Right renal pelvis (tissue), 4 donors: Measurements from ENCODE around the gene RSPH1. TPM values are rescaled to one million over a fixed set of nuclear protein-coding genes. Genes with fewer than 3 reads are reported as not detected.

Experiments used
- DNase-seq, 4 donors: peaks; one replicate each; pipeline ENCODE4 v3.0.0-alpha.2; 2013; ENCODE audit warnings: low read depth in 4 of 4, low spot score in 3 of 4, missing footprints in 1 of 4
- polyA plus RNA-seq, 4 donors: library from polyadenylated mRNA; unstranded; fragments of 120-200 nt; gene quantifications; one replicate each; pipeline ENCODE4 v1.2.1, GENCODE V29; 2013; ENCODE audit not compliant: insufficient read length in 4 of 4

RSPH1 gene
- polyA plus RNA-seq, 4 donors: 10.7 to 14.1 (median 13.1) TPM

DNA sequence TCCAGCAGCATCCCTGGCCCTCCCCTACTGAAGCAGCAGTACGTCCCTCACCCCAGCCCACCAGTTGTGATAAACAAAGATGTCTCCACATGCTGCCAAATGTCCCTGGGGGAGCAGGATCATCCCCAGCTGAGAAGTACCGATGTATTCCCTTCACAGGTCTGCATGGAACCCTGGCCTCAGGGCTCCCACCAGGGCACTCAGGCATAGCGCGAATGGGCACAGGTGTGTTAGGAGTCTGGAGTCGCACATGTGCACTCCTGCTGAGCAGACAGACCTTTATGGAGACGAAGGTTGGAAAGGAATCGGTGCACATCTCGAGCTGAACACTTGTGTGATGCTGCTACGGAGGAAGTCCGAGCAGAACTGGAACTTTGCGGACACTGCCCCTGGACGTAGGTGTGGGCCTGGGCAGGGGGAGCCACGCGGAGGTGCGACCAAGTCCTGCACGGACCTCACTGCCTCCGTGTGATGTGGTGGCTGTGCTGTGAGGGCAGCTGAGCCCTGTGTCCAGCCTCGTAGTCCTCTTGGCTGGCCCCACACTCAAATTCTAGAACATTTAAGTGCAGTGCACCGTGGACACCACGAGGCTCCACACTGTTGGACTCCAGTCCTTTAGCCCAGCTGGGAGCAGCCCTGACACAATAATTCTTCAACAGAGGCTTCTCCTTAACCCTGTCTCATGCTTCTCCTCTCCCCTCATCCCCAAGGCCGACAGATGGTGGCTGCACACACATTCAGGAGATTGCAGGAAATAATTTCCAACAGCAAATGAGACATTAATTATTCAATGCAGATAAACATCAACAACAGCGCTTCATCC, 43.4 kb downstream of the RSPH1 start:
- DNase-seq: no peak

DNA sequence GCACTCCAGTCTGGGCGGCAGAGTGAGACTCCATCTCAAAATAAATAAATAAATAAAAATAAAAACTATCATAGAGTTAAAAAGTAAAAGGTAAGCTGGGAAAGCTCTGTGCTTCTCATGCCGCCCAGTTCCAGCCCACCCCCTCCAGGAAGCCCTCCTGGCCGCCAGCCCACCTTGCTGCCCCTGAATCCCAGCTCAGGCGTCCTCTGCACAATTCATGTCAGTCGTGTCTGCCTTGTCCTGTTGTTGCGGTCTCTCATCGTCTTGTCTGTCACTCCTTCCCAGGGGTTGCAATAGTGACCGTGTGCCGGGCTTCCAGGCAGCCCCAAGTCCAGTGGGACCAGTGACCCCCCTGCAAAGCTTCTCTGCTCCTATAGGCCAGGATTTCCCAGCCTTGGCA, 44.1 kb downstream of the RSPH1 start:
- no peak for DNase-seq

DNA sequence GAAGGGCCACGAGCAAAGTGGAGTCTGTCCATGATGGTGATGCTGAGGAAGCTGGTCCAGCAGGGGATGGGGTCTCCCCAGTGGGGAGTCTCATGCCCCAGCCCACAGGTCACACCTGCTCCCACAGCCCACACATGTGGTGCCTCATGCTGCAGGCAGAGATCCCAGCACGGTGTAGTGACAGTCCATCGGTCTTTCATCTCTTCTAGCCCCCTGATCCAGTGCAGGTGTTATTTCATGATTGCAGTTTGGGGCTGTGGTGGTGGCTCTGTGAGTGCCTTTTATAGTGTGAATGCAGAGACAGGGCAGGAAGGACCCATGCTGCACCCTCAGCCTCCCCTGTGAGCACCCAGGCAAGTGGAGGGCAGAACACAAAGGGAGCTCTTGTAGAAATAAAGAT, 47.3 kb downstream of the RSPH1 start:
- no peak for DNase-seq

DNA sequence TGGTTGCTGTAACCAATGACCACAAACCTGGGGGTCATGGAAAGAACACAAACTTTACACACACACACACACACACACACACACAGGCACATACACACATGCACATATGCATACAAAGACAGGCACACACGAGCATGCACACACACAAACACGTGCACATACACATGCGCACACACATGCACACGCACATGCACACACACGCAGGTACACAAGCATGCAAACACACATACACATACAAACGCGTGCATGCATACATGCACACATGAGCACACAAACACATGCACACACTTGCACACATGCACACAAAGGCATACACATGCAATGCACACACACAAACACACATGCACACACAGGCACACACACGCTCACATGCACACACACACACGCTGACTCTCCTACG, 48.3 kb downstream of the RSPH1 start:
- no peak for DNase-seq

DNA sequence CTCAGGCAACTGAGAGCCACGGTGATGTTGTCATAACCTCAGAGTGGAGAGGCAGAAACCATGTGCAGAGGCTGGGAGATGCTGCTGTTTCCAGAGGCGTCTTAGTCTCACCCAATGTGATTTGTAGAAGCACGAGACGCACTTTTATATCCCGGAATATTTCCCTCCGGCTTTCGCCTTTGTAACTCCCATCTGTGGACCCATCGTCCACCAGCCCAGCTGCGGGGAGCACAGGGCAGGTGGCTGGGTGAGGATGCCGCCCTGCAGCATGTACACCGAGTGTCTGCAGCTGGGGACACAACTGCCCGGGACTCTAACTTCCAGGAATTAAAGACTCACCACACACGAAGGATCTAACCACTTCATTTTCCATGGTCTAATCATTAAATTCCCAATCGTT, 48.8 kb downstream of the RSPH1 start:
- DNase-seq: no peak

DNA sequence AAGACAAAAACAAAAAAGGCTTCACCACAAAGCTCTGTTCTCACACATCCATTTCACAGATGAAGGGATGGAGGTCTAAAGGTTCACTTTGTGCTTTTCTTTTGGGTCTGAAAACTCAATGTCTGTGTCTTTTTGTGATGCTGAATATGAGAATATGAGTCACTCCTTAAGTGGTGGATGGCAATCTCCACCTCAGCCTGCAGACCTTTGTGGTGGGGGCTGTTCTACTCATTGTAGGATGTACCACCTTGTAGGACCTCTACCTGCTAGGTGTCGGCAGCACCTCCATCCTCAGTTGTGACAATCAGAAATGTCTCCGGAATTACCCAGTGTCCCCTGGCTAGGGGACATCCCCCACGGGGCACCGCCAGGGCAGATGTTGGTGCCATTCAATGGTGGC, 49.5 kb downstream of the RSPH1 start:
- DNase-seq: no peak

DNA sequence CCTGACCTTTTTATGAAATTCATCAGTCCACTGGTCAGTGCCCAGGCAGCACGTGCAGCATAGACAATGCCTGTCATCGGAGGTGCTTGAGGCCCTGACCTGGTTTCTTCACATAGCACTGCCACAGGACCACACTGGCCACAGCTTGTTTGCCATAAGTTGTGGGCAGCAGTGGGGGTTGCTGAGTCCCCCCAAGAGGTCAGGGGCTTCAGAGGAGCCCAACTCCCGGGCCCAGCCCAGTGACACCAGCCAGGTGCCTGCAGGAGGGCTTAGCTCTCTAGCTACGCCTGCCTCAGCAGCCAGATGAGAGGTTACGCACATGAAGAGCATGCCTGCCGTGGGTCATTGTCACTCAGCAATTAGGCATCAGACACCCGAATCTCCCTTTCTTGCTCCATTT, 50.7 kb downstream of the RSPH1 start:
- DNase-seq: no peak

DNA sequence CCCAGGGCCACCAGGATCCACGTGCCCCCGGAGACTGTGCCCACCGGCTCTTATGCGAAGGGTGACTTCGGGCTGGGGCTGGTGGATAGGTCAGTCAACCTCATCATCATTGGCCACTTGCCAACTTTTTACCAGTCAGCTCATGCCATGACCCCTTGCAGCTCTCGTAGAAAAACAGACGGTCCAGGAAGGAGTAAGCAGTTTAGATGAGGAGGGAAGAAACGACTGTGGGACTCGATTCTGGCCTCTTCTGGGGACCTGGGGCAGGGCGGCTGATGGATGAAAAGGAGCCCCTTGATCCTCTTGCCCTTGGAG, 51.3 kb downstream of the RSPH1 start:
- no peak for DNase-seq

DNA sequence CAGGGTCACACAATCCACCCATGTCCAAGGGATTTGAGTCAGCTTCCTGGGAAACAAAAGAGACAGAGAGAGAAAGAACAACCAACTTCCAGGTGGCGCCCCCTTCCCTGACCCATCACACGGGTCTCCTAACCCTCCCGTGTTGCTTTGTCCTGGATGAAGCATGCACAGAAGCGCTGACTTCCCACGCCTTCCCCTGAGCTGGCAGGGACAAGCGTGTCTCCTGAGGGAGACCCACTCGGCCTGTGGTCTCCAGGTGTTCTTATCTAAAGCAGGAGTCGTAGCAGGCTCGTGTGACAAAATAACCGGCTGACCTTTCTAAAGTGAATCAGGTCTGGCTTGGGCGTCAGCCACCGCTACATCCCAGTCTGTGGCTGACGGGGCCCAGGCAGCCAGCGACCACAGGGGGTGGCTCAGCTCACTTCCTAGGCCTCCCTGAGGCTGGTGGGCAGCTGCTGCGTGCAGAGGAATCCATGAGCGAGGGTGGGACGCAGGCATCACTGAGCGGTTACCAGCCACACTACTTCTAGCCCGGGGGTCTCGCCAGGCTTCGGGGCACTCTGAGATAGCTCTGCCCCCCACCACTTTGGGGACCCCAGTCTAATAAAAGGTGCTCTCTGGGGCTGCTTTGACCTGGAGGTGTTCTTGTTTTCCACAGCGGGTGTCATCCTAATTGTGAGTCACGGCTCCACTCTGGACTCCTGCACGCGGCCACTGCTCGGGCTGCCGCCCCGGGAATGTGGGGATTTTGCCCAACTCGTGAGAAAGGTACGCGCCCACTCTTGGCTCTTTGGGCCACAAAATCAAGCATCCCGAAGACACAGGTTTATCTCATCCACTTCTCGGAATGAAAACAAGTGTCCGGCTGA, 51.9 kb downstream of the RSPH1 start:
- no peak for DNase-seq

DNA sequence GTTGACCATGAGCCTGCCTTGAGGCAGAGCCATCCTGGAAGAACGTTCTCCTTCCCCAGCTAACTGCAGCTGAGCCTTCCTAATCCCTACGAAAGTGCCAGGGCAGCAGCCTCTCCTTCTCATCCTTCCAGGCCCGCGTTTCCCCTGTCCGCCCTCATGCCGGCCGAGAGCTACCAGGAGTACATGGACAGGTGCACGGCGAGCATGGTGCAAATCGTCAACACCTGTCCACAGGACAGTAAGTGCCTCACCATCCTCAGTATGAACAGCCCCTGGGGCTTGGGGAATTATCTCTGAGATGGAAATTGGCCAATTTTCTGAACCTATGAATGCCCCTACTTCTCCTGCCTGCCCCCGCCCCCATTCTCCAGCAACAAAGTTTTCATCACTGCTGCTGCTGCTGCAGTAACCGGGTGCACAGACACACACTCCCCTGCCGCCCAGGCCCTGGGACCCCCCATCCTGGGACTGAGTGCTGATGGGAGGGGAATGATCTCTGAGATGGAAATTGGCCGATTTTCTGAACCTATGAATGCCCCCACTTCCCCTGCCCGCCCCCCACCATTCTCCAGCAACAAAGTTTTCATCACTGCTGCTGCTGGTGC, 52.7 kb downstream of the RSPH1 start:
- DNase-seq: no peak

DNA sequence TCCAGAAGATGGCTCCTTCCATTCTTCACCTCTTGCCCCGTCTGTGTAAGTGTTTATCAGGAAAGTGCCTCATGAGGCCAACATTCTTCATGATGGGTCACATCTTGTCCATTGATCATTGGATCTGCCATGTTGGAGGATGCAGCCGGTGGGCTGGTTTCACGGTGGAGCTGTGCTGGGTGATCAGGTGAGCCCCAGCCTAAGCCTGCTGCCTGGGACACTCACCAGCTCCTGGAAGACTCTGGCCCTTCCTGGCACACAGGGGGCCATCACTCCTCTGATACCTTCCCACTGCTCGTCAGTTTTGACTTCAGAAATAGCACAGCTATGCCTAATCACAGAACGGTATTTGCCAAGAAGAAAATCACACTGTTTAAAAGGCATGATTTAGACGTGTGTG, 54.1 kb downstream of the RSPH1 start:
- no peak for DNase-seq

DNA sequence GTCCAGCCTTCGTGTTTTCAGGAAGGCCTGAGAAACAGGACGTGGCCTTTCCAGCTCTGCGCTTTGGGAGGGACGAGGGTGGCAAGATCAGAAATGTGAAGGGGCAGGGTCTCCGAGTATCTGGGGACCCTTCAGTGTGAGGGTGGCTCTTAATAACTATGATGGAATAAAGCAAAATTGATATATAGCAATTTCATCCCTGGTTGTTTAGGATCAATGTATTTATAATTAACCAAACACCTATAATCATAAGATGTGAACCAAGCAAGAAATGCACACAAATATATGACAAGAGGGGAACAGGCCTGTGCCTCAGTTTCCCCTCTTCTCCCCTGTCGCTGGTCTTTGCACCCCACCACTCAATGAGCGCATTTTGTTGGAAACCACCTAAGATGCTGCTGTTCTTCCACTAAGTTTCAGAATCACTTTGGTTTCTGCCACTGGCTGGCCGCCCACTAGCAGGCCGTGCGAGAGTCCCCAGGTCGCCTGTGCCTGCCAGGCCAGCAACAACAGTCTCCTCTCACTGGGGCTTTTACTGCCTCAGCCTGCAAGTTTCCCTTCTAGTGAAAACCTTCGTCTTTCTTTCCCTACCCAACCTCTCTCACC, 55.7 kb downstream of the RSPH1 start:
- DNase-seq: no peak

DNA sequence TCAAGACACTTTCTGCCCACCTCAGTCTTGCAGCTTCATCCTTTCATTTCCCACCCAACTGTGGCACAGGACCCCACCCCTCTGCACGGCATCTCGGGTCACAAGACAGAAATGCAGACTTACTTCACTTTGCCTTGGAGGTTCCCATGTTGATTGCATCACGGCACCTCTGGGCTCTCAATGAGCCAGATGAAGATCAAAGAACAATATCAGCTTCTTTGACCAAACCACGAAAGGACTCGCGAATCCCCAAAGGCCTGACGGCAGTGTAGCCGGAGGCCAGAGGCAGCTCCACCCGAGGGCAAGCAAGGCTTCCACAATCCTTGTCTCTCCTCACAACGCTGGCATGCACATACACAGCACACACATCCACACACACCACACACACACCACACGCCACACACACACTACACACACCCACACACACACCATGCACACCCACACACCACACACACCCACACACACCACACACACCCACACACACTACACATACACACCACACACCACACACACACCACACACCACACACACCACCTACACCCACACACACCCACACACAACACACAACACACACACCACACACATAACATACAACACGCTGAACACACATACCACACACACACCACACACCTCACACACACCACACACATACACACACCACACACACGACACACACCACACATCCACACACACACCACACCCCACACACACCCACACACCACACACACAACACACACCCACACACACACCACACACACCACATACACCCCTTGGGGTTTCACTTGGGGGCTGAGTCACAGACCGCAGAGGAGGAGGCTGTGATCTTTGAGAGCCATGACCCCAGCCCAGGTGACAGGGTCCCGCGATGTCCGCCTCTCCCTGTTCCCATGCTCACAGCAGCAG, 56.5 kb downstream of the RSPH1 start:
- no peak for DNase-seq

DNA sequence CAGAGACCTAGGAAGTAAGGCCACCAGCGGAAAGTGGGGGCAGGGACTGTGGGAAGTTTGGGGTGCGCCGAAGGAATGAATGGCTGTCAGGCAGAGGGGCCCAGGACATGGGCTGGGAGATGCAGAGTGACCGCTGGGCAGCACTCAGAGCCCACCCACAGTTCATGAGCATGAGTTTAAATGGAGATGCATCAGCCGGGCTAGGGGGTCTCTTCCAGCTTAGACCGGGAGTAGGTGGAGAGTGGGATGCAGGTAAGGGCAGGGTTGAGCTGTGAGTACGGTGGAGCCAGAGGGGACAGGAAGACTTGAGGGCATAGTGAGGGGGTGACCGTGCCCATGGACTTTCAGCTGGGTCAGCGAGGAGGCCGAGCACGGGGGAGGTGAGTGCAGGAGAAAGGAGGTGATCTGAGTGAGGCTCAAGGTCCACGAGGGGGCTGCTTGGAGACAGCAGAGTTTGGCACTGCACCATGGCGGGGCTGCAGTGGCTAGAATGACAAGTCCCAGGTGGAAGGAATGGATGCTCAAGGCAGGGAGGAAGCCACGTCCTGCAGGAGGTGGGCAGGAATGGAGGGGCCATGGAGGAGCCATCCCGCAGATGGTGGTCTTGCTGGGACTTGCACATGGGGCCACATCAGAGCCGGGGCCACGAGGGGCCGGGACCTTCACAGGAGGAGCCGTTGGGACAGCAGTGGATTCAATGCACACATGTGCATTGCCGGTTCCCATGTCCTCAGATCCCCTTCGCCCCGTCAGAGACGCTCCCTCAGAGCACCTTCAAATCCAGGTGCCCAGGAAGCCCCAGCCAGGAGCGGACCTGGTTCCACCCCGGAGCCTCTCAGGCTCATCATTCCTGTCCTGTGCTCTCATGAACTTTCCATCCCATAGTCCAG, 57.5 kb downstream of the RSPH1 start:
- no peak for DNase-seq

DNA sequence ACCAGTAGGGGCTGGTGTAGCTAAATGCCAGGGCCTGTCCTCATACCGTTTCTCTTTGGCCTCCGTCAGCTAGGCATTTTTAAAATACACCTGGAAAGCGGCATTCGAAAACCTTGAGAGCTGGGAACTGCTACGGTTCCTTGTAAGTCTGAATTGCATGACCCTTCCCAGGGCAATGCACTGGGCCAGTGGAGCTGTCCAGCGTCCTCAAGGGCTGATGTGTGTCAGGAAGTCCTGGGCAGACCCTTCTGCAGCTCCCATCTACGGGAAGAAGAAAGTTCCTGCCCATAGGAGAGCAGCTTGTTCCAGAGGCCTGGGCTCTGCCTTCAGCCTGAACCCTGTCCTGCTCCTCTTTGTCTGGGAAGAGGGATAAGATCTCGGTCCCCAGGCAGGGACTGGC, 58.2 kb downstream of the RSPH1 start:
- no peak for DNase-seq

DNA sequence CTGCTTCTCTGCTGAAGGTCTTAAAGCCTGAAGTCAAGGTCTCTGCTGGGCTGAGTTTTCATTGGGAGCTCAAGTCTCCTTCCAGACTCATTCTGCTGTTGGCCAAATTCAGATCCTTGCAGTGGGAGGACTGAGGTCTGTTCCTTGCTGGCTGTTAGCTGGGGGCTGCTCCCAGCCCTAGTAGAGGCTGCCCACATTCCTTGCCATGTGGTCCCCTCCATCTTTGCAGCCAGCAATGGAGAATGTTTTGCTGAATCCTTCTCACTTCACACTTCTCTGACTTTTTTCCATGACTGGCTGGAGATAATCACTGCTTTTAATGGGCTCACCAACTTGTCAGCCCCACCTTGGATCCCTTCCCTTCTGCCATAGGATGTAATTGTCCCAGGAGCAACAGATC, 59.1 kb downstream of the RSPH1 start:
- DNase-seq: no peak

DNA sequence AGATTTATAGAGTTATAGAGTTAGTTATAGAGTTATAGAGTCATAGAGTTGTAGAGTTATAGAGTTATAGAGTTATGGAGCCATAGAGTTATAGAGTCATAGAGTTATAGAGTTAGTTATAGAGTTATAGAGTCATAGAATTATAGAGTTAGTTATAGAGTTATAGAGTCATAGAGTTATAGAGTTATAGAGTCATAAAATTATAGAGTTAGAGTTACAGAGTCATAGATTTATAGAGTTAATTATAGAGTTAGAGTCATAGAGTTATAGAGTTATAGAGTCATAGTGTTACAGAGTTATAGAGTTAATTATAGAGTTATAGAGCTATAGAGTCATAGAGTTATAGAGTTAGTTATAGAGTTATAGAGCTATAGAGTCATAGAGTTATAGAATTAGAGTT, 60.2 kb downstream of the RSPH1 start:
- DNase-seq: no peak

DNA sequence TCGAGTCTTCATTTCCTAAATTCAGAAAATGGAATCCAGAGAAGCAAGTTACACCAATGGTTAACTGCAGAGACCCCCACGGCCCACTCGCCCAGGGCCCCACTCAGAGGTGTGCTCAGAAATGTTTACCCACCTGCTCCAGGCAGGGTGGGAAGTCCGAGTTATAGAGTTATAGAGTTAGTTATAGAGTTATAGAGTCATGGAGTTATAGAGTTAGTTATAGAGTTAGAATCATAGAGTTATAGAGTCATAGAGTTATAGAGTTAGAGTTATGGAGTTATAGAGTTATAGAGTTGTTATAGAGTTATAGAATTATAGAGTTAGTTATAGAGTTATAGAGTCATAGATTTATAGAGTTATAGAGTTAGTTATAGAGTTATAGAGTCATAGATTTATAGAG, 60.6 kb downstream of the RSPH1 start:
- DNase-seq: no peak

DNA sequence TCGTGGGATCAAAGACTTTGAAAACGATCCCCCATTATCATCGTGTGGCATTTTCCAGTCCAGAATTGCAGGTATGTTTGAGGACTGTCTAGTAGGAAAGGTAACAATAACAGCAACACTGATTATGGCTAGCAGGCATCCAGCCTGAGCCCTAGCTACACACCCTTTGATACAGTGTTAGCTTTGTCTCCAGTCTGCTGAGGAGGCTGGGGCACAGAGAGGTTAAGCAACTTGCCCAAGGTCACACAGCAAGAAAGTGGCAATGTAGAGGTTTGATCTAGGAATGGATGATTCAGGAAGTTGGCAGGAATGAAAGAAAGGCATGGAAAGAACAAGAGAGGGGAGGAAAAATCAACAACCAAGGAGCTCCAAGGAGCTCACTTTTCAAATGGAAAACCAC, 61.1 kb downstream of the RSPH1 start:
- DNase-seq: no peak
